GM12878 (cell line): ENCODE data around the gene TSPAN7. TPM values are rescaled to one million over a fixed set of nuclear protein-coding genes. Genes with fewer than 3 reads are reported as not detected.

Source experiments
- BRCA1 ChIP-seq: IDR thresholded peaks from 2 replicates; pipeline ENCODE4 v1.6.1; 2011; ENCODE audit warnings: low read depth, low read length, improper control_type of control experiment
- CEBPB ChIP-seq, 2 experiments: fragments of 150-350 bp in 1 of 2; IDR thresholded peaks; 2 replicates each; pipeline ENCODE4 v1.6.1; 2012 to 2014; ENCODE audit warnings: low read depth in 2 of 2, low read length in 2 of 2, borderline replicate concordance in 1 of 2, inconsistent platforms in 1 of 2
- CHD4 ChIP-seq: fragments of 200-600 bp; sonication (generic); IDR thresholded peaks from 2 replicates; pipeline ENCODE4 v1.6.1; 2016; ENCODE audit warnings: mild to moderate bottlenecking
- FOS ChIP-seq: IDR thresholded peaks from 3 replicates; pipeline ENCODE4 v1.6.1; 2011; ENCODE audit warnings: borderline replicate concordance; ENCODE audit not compliant: insufficient read length; ENCODE audit errors: extremely low read depth
- FOXK2 ChIP-seq: fragments of 450-650 bp; IDR thresholded peaks from 2 replicates; pipeline ENCODE4 v1.6.1; 2017; ENCODE audit warnings: mild to moderate bottlenecking, moderate library complexity
- HDGF ChIP-seq: fragments of 450-650 bp; IDR thresholded peaks from 2 replicates; pipeline ENCODE4 v1.6.1; 2016; ENCODE audit warnings: antibody characterized with exemption
- MYB ChIP-seq: fragments of 150-350 bp; IDR thresholded peaks from 2 replicates; pipeline ENCODE4 v1.6.1; 2014; ENCODE audit warnings: mild to moderate bottlenecking, low read depth, low read length, borderline replicate concordance
- NFYA ChIP-seq: IDR thresholded peaks from 2 replicates; pipeline ENCODE4 v1.6.1; 2011; ENCODE audit warnings: low read depth, mild to moderate bottlenecking, low read length, improper control_type of control experiment, borderline replicate concordance
- PAX5 ChIP-seq: IDR thresholded peaks from 2 replicates; pipeline ENCODE4 v1.6.1; 2011; ENCODE audit warnings: low read depth, low read length, borderline replicate concordance
- POLR2A ChIP-seq: IDR thresholded peaks from 2 replicates; pipeline ENCODE4 v1.6.1; 2011; ENCODE audit warnings: low read depth, mild to moderate bottlenecking, low read length
- RUNX3 ChIP-seq: IDR thresholded peaks from 2 replicates; pipeline ENCODE4 v1.6.1; 2012; ENCODE audit warnings: low read length, inconsistent platforms
- SMARCA5 ChIP-seq: fragments of 450-650 bp; IDR thresholded peaks from 2 replicates; pipeline ENCODE4 v1.6.1; 2017; ENCODE audit warnings: mild to moderate bottlenecking
- SMC3 ChIP-seq: IDR thresholded peaks from 2 replicates; pipeline ENCODE4 v1.6.1; 2011; ENCODE audit warnings: low read length, improper control_type of control experiment, borderline replicate concordance
- SPI1 ChIP-seq: IDR thresholded peaks from 2 replicates; pipeline ENCODE4 v1.6.1; 2011; ENCODE audit warnings: low read depth, mild to moderate bottlenecking, low read length, moderate library complexity, borderline replicate concordance; ENCODE audit not compliant: insufficient read depth
- SREBF2 ChIP-seq: IDR thresholded peaks from 2 replicates; pipeline ENCODE4 v1.6.1; 2012; ENCODE audit warnings: mild to moderate bottlenecking, low read length
- TCF3 ChIP-seq: IDR thresholded peaks from 2 replicates; pipeline ENCODE4 v1.6.1; 2012; ENCODE audit warnings: low read depth, mild to moderate bottlenecking, low read length, borderline replicate concordance; ENCODE audit not compliant: insufficient read depth
- TCF7 ChIP-seq: IDR thresholded peaks from 2 replicates; pipeline ENCODE4 v1.6.1; 2014; ENCODE audit warnings: antibody characterized with exemption, borderline replicate concordance
- WRNIP1 ChIP-seq: IDR thresholded peaks from 2 replicates; pipeline ENCODE4 v1.6.1; 2011; ENCODE audit warnings: low read depth, low read length, improper control_type of control experiment, borderline replicate concordance
- ZNF274 ChIP-seq: IDR thresholded peaks from one replicate; pipeline ENCODE4 v1.8.0; 2011; ENCODE audit not compliant: insufficient read length, insufficient read depth
- polyA plus RNA-seq, 11 experiments: library from polyadenylated mRNA; depleted of rRNA in 4 of 11; unstranded in 6 of 11; stranded (reverse) in 5 of 11; fragments of >200 nt; fragmentation: Nextera tagmentation in 4 of 11; fragmentation: Illumina TruSeq in 1 of 11; extraction: Ambion mirVana in 4 of 11; extraction: Trizol in 1 of 11; gene quantifications; 1 replicate in 1 of 11; 2 replicates in 10 of 11; pipeline versions ENCODE4 v1.2.1 to v1.2.3, GENCODE V29; 2011 to 2016; ENCODE audit warnings: inconsistent platforms in 2 of 11, missing spikeins in 2 of 11, low read depth in 1 of 11
- total RNA-seq, 4 experiments: library from RNA; depleted of rRNA in 3 of 4; stranded (reverse); fragments of >200 nt in 3 of 4; fragmentation: Illumina TruSeq in 1 of 4; extraction: Trizol in 1 of 4; gene quantifications; 2 replicates each; pipeline versions ENCODE4 v1.2.1 to v1.2.3, GENCODE V29; 2013 to 2021
- TF ChIP-seq, protein P1 (sequence below): fragments of 450-650 bp; formaldehyde crosslinking; IDR thresholded peaks from 2 replicates; pipeline ENCODE4 v1.4.0; 2022; ENCODE audit warnings: mild to moderate bottlenecking, moderate library complexity
- TF ChIP-seq, protein P2 (sequence below): IDR thresholded peaks from 2 replicates; pipeline ENCODE4 v1.6.1; 2012; ENCODE audit warnings: low read depth, low read length, improper control_type of control experiment
- TF ChIP-seq, protein P3 (sequence below): IDR thresholded peaks from 2 replicates; pipeline ENCODE4 v1.6.1; 2011; ENCODE audit warnings: borderline replicate concordance, low read depth, mild to moderate bottlenecking, moderate library complexity, low read length; ENCODE audit not compliant: insufficient read depth, poor library complexity, severe bottlenecking
- TF ChIP-seq, protein P4 (sequence below): IDR thresholded peaks from 2 replicates; pipeline ENCODE4 v1.6.1; 2011; ENCODE audit warnings: borderline replicate concordance, low read depth, mild to moderate bottlenecking, moderate library complexity, mixed read lengths, low read length; ENCODE audit not compliant: insufficient read depth; ENCODE audit errors: extremely low read length
- TF ChIP-seq, protein P5 (sequence below): IDR thresholded peaks from 2 replicates; pipeline ENCODE4 v1.6.1; 2012; ENCODE audit warnings: low read depth, low read length, improper control_type of control experiment
- TF ChIP-seq, protein P6 (sequence below): IDR thresholded peaks from 2 replicates; pipeline ENCODE4 v1.6.1; 2011; ENCODE audit warnings: low read depth, low read length, improper control_type of control experiment, borderline replicate concordance

TSPAN7 gene
- total and polyA plus RNA-seq, 10 of the 15 experiments (the other 5 are each of a cell fraction or from before 2014, with no cell fraction given), result 0.04 to 0.77 (median 0.14) TPM; not detected in 4

- TF ChIP-seq POLR2A (no peak), ZNF274 (no peak), MYB (no peak), HDGF (no peak), SMARCA5 (no peak), CHD4 (no peak), PAX5 (no peak), TCF3 (no peak), CEBPB (IDR thresholded peaks at IDR 0.05; ENCODE audit: borderline replicate concordance in 1 of 2, low read depth in 2 of 2, low read length in 2 of 2) (no peak), WRNIP1 (no peak), SPI1 (no peak), BRCA1 (no peak), SREBF2 (no peak), FOS (no peak), TCF7 (no peak), NFYA (no peak), RUNX3 (peak; percentile 52), FOXK2 (no peak), SMC3 (no peak)
- TF ChIP-seq, protein P1, sequence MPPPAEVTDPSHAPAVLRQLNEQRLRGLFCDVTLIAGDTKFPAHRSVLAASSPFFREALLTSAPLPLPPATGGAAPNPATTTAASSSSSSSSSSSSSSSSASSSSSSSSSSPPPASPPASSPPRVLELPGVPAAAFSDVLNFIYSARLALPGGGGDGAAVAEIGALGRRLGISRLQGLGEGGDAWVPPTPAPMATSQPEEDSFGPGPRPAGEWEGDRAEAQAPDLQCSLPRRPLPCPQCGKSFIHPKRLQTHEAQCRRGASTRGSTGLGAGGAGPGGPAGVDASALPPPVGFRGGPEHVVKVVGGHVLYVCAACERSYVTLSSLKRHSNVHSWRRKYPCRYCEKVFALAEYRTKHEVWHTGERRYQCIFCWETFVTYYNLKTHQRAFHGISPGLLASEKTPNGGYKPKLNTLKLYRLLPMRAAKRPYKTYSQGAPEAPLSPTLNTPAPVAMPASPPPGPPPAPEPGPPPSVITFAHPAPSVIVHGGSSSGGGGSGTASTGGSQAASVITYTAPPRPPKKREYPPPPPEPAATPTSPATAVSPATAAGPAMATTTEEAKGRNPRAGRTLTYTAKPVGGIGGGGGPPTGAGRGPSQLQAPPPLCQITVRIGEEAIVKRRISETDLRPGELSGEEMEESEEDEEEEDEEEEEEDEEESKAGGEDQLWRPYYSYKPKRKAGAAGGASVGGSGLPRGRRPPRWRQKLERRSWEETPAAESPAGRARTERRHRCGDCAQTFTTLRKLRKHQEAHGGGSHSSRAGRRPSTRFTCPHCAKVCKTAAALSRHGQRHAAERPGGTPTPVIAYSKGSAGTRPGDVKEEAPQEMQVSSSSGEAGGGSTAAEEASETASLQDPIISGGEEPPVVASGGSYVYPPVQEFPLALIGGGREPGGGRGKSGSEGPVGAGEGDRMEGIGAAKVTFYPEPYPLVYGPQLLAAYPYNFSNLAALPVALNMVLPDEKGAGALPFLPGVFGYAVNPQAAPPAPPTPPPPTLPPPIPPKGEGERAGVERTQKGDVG (CRISPR knock-in tag), result no peak
- TF ChIP-seq, protein P2, sequence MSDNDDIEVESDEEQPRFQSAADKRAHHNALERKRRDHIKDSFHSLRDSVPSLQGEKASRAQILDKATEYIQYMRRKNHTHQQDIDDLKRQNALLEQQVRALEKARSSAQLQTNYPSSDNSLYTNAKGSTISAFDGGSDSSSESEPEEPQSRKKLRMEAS, result no peak
- TF ChIP-seq, protein P3, sequence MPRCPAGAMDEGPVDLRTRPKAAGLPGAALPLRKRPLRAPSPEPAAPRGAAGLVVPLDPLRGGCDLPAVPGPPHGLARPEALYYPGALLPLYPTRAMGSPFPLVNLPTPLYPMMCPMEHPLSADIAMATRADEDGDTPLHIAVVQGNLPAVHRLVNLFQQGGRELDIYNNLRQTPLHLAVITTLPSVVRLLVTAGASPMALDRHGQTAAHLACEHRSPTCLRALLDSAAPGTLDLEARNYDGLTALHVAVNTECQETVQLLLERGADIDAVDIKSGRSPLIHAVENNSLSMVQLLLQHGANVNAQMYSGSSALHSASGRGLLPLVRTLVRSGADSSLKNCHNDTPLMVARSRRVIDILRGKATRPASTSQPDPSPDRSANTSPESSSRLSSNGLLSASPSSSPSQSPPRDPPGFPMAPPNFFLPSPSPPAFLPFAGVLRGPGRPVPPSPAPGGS, result peak; percentile 52
- TF ChIP-seq, protein P4, sequence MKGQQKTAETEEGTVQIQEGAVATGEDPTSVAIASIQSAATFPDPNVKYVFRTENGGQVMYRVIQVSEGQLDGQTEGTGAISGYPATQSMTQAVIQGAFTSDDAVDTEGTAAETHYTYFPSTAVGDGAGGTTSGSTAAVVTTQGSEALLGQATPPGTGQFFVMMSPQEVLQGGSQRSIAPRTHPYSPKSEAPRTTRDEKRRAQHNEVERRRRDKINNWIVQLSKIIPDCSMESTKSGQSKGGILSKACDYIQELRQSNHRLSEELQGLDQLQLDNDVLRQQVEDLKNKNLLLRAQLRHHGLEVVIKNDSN, result no peak
- TF ChIP-seq, protein P5, sequence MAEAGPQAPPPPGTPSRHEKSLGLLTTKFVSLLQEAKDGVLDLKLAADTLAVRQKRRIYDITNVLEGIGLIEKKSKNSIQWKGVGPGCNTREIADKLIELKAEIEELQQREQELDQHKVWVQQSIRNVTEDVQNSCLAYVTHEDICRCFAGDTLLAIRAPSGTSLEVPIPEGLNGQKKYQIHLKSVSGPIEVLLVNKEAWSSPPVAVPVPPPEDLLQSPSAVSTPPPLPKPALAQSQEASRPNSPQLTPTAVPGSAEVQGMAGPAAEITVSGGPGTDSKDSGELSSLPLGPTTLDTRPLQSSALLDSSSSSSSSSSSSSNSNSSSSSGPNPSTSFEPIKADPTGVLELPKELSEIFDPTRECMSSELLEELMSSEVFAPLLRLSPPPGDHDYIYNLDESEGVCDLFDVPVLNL, result no peak
- TF ChIP-seq, protein P6, sequence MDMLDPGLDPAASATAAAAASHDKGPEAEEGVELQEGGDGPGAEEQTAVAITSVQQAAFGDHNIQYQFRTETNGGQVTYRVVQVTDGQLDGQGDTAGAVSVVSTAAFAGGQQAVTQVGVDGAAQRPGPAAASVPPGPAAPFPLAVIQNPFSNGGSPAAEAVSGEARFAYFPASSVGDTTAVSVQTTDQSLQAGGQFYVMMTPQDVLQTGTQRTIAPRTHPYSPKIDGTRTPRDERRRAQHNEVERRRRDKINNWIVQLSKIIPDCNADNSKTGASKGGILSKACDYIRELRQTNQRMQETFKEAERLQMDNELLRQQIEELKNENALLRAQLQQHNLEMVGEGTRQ, result no peak
These were observed 100.2 kb downstream of the TSPAN7 start (continued) for GRCh38 chrX:38661561-38661960.
